Calu3 (cell line): ENCODE data around the gene FGD1. TPM values are rescaled to one million over a fixed set of nuclear protein-coding genes. Genes with fewer than 3 reads are reported as not detected.

ENCODE experiments used
- BruUV-seq: library from RNA; stranded (reverse); fragments of 400-500 nt; replicated peaks from 2 replicates; lab custom pipeline; 2021; lab: Mats Ljungman, UMichigan
- CTCF ChIA-PET: fragments of 300-600 bp; sonication (Branson Sonifier 250); formaldehyde crosslinking; loops from one replicate; lab custom pipeline; 2022; ENCODE audit warnings: antibody characterized with exemption; lab: Charles Lee
- DNase-seq: peaks from one replicate; pipeline ENCODE4 v3.0.0; 2022
- H3K27ac Mint-ChIP-seq: one replicate; pipeline ENCODE4 v1.8.0; 2022; ENCODE audit warnings: mixed read lengths; ENCODE audit not compliant: unreplicated experiment
- H3K27me3 Mint-ChIP-seq: one replicate; pipeline ENCODE4 v1.8.0; 2022; ENCODE audit warnings: mixed read lengths; ENCODE audit not compliant: unreplicated experiment
- H3K36me3 Mint-ChIP-seq: one replicate; pipeline ENCODE4 v1.8.0; 2022; ENCODE audit warnings: mild to moderate bottlenecking, moderate library complexity, mixed read lengths; ENCODE audit not compliant: insufficient read depth, unreplicated experiment
- H3K4me1 Mint-ChIP-seq: one replicate; pipeline ENCODE4 v1.8.0; 2022; ENCODE audit warnings: mild to moderate bottlenecking, low read depth, mixed read lengths; ENCODE audit not compliant: unreplicated experiment
- H3K4me3 Mint-ChIP-seq: one replicate; pipeline ENCODE4 v1.8.0; 2022; ENCODE audit warnings: mild to moderate bottlenecking, low read depth, moderate library complexity, mixed read lengths; ENCODE audit not compliant: unreplicated experiment
- H3K9me3 Mint-ChIP-seq: one replicate; pipeline ENCODE4 v1.8.0; 2022; ENCODE audit warnings: low read depth, mixed read lengths; ENCODE audit not compliant: unreplicated experiment
- intact Hi-C: fragments of 100-400 bp; cut with micrococcal nuclease; formaldehyde crosslinking; loops from one replicate; pipeline ENCODE4 v1.10.0; 2022; ENCODE audit not compliant: unreplicated experiment
- total RNA-seq: library from RNA; stranded (reverse); gene quantifications from 2 replicates; pipeline ENCODE4 v1.2.3, GENCODE V29; 2022
- TF ChIP-seq, protein P1 (sequence below): fragments of 200-600 bp; IDR thresholded peaks from one replicate; pipeline ENCODE4 v1.8.0; 2022; ENCODE audit warnings: antibody characterized with exemption; ENCODE audit not compliant: unreplicated experiment

FGD1 gene
- total RNA-seq, 1 experiment from 2014 or later = 0.97 TPM

DNA sequence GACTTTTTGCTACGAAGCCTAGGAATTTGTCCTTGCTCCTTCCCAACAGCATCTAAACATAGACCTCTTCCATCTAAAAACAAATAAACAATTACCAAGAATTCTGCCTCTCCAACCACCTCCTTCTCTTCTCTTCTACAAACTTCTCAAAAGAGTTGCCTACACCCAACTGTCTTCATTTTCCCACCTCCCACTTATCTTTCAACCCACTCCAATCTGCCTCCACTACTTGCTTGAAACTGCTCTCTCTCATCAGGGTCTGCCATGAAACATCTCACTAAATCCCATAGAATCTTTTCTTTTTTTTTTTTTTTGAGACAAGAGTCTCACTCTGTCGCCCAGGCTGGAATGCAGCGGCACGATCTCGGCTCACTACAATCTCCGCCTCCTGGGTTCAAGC lies 902 bp upstream of the FGD1 start:
- Mint-ChIP-seq H3K36me3 (peaks cover 8% of the 10 kb centered on the region), H3K27ac (peak overlapping the region; percentile 14), H3K27me3 (peaks cover 72% of the 10 kb centered on the region), H3K4me3 (peak overlapping the region; percentile 64), H3K4me1 (peaks cover 9% of the 10 kb centered on the region), H3K9me3 (no peaks in the 10 kb centered on the region)
- intact Hi-C loops = no loop called here
- CTCF ChIA-PET = no interaction called here
- BruUV-seq = no TSS peak
- TF ChIP-seq, protein P1, sequence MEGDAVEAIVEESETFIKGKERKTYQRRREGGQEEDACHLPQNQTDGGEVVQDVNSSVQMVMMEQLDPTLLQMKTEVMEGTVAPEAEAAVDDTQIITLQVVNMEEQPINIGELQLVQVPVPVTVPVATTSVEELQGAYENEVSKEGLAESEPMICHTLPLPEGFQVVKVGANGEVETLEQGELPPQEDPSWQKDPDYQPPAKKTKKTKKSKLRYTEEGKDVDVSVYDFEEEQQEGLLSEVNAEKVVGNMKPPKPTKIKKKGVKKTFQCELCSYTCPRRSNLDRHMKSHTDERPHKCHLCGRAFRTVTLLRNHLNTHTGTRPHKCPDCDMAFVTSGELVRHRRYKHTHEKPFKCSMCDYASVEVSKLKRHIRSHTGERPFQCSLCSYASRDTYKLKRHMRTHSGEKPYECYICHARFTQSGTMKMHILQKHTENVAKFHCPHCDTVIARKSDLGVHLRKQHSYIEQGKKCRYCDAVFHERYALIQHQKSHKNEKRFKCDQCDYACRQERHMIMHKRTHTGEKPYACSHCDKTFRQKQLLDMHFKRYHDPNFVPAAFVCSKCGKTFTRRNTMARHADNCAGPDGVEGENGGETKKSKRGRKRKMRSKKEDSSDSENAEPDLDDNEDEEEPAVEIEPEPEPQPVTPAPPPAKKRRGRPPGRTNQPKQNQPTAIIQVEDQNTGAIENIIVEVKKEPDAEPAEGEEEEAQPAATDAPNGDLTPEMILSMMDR = no peak
- no peak for DNase-seq

GRCh38 chrX:54496517-54496852 lies 451 bp upstream of the FGD1 start:
- Mint-ChIP-seq H3K36me3 (peaks cover 8% of the 10 kb centered on the region), H3K4me1 (peaks cover 9% of the 10 kb centered on the region), H3K9me3 (no peaks in the 10 kb centered on the region), H3K27ac (peak overlapping the region; percentile 14), H3K4me3 (peak overlapping the region; percentile 64), H3K27me3 (peaks cover 72% of the 10 kb centered on the region)
- BruUV-seq = no TSS peak
- DNase-seq = no peak
- TF ChIP-seq, protein P1 = no peak
- CTCF ChIA-PET = no interaction called here
- intact Hi-C loops = no loop called here

GRCh38 chrX:54494989-54495813 lies 833 bp downstream of the FGD1 start:
- Mint-ChIP-seq H3K4me3 (peak overlapping the region; percentile 64), H3K4me1 (peaks cover 9% of the 10 kb centered on the region), H3K27me3 (peaks cover 63% of the 10 kb centered on the region), H3K36me3 (peaks cover 8% of the 10 kb centered on the region), H3K9me3 (no peaks in the 10 kb centered on the region), H3K27ac (no peak overlapping the region)
- DNase-seq = no peak
- BruUV-seq = no TSS peak
- intact Hi-C loops = no loop called here
- CTCF ChIA-PET = interaction anchor here (0.7 kb wide), 1 partner anchor 674 kb away, joined by 6 read pairs; no protein-coding TSS in a partner anchor
- TF ChIP-seq, protein P1 = no peak

- Mint-ChIP-seq H3K27me3 (peaks cover 55% of the 10 kb centered on the region), H3K9me3 (no peaks in the 10 kb centered on the region), H3K4me1 (peaks cover 9% of the 10 kb centered on the region), H3K4me3 (no peak overlapping the region), H3K27ac (no peak overlapping the region), H3K36me3 (peaks cover 8% of the 10 kb centered on the region)
- DNase-seq = no peak
- CTCF ChIA-PET = no interaction called here
- BruUV-seq = no TSS peak
- TF ChIP-seq, protein P1 = no peak
- intact Hi-C loops = no loop called here
These were observed 1.7 kb downstream of the FGD1 start for GRCh38 chrX:54494166-54494988.
